Measurements from ENCODE around the gene CPN2. TPM values are rescaled to one million over a fixed set of nuclear protein-coding genes. Genes with fewer than 3 reads are reported as not detected.

CPN2 gene
- total and polyA plus RNA-seq, 2 of the 8 experiments (the other 6 are each of a cell fraction or from before 2014, with no cell fraction given): 0.03 TPM; not detected in 1

- no peak overlapping the region for H3K14ac ChIP-seq (ENCODE audit: insufficient read length)
- H4K20me1 ChIP-seq (replicated peaks in 1 of 2; ENCODE audit: control insufficient read depth in 1 of 2, insufficient read depth in 2 of 2, low read length in 2 of 2): peaks cover 0 to 2% of the 10 kb centered on the region in 2 experiments
- no peak overlapping the region for H3K18ac ChIP-seq (ENCODE audit: extremely low read depth, low read length)
- no peak overlapping the region for H2BK20ac ChIP-seq (ENCODE audit: low read length)
- FAIRE-seq (no peak), DNase-seq (ENCODE audit: low read depth in 1 of 2, low spot score in 2 of 2) (no peak)
- H3K4ac ChIP-seq (replicated peaks; ENCODE audit: insufficient read length, low read depth, low read length): no peak overlapping the region
- no peak overlapping the region for H3K56ac ChIP-seq (replicated peaks; ENCODE audit: insufficient read length, low read depth, low read length)
- no peak overlapping the region for H2AK5ac ChIP-seq (ENCODE audit: low read depth, low read length)
- H3K79me2 ChIP-seq (ENCODE audit: control insufficient read depth in 1 of 2, insufficient read depth in 2 of 2, low read length in 2 of 2): no peaks in the 10 kb centered on the region
- H2AFZ ChIP-seq (ENCODE audit: low read length): no peak overlapping the region
- peaks cover 2% of the 10 kb centered on the region; the same call in 1 of the 2 replicates for H3K23me2 ChIP-seq (ENCODE audit: low read depth, low read length)
- 90% methylated on average over 11 of the region's 11 CpGs; no CpG with 5 or more reads in 1 of the 2 experiments for WGBS, 2 experiments (ENCODE audit: extremely low coverage in 1 of 2, insufficient coverage in 1 of 2, insufficient read length in 1 of 2, insufficient replicate concordance in 2 of 2, low coverage in 1 of 2, low lambda C conversion rate in 2 of 2, missing lambda C conversion rate in 1 of 2)
- H2BK12ac ChIP-seq (ENCODE audit: low read depth, low read length): no peak overlapping the region
- no peaks in the 10 kb centered on the region for H3K79me1 ChIP-seq (ENCODE audit: low read depth, low read length)
- no peaks in the 10 kb centered on the region; a peak in 1 of 4 replicates for H3K9me3 ChIP-seq (ENCODE audit: insufficient read depth in 2 of 2, low read depth in 1 of 2, low read length in 1 of 2)
- no peak overlapping the region for H2BK15ac ChIP-seq (ENCODE audit: low read length)
- no peak overlapping the region for H3K9ac ChIP-seq (replicated peaks in 1 of 4; ENCODE audit: extremely low read depth in 1 of 4, low read depth in 3 of 4, low read length in 3 of 4)
- no peak for TF ChIP-seq ASH2L (IDR thresholded peaks at IDR 0.05; ENCODE audit: low read length)
- TF ChIP-seq EZH2 (IDR thresholded peaks at IDR 0.05; ENCODE audit: low read depth, low read length, severe bottlenecking): no peak
- TF ChIP-seq CBX5 (IDR thresholded peaks at IDR 0.05; ENCODE audit: low read depth, low read length): no peak
- TF ChIP-seq SUZ12 (IDR thresholded peaks at IDR 0.05; ENCODE audit: low read length): no peak
- no peak for TF ChIP-seq POLR2A (IDR thresholded peaks at IDR 0.05; ENCODE audit: control extremely low read depth in 1 of 2, low read depth in 2 of 2, low read length in 2 of 2)
- TF ChIP-seq SP1 (IDR thresholded peaks at IDR 0.05; ENCODE audit: low read depth, low read length): no peak
- TF ChIP-seq GABPA (IDR thresholded peaks at IDR 0.05; ENCODE audit: borderline replicate concordance, insufficient read depth, low read length): no peak
- no peak for TF ChIP-seq ZNF274 (IDR thresholded peaks at IDR 0.05; ENCODE audit: borderline replicate concordance, extremely low read depth, low read length)
- no peak for TF ChIP-seq PHF8 (conservative IDR thresholded peaks at IDR 0.05; ENCODE audit: low read depth, low read length)
- H2BK5ac ChIP-seq (ENCODE audit: low read depth, low read length): no peak overlapping the region
- no peak overlapping the region for H3K27ac ChIP-seq (ENCODE audit: low read depth, low read length)
- no peak overlapping the region for H3K4me3 ChIP-seq (ENCODE audit: extremely low read depth in 1 of 4, insufficient read depth in 2 of 4, low read depth in 3 of 4, low read length in 4 of 4)
- H3K4me2 ChIP-seq (ENCODE audit: insufficient read depth in 1 of 2, low read depth in 2 of 2, low read length in 2 of 2): no peak overlapping the region
- H4K5ac ChIP-seq (ENCODE audit: insufficient read length, low read depth, low read length): no peak overlapping the region
- no peak overlapping the region for H3K23ac ChIP-seq (ENCODE audit: insufficient read length)
- peaks cover 0 to 2% (median 0%) of the 10 kb centered on the region in 4 experiments; a peak in 1 of 7 replicates for H3K27me3 ChIP-seq (replicated peaks in 1 of 4; ENCODE audit: control insufficient read depth in 3 of 4, extremely low read depth in 1 of 4, insufficient read depth in 3 of 4, low read length in 3 of 4)
- ChIA-PET CTCF (ENCODE audit: partially characterized antibody) (interaction anchor here (1.2 to 18.9 kb wide), 2 partner anchors 18 to 36 kb away, joined by 4 to 344 read pairs; no protein-coding TSS in a partner anchor), POLR2A (ENCODE audit: partially characterized antibody) (interaction anchor here (0.9 kb wide), 1 partner anchor 9 kb away, joined by 3 read pairs; no protein-coding TSS in a partner anchor)
- H2BK120ac ChIP-seq (replicated peaks; ENCODE audit: low read depth, low read length): no peak overlapping the region
- H4K91ac ChIP-seq (replicated peaks; ENCODE audit: insufficient read length, low read length): no peak overlapping the region
- no peak overlapping the region for H4K8ac ChIP-seq (ENCODE audit: extremely low read depth, insufficient read depth, low read length)
- no peaks in the 10 kb centered on the region for H3K4me1 ChIP-seq (replicated peaks in 1 of 4; ENCODE audit: control insufficient read depth in 3 of 4, insufficient read depth in 4 of 4, low read length in 3 of 4)
- no peaks in the 10 kb centered on the region for H3K36me3 ChIP-seq (ENCODE audit: control insufficient read depth in 2 of 4, insufficient read depth in 4 of 4, low read length in 3 of 4)
Measured at GRCh38 chr3:194357681-194358080, 6.6 kb upstream of the CPN2 start.

All from H1 (cell line).